NCI-H446 (cell line): ENCODE results near the gene AP2B1.

ENCODE experiments used
- DNase-seq, 2 experiments: peaks; one replicate each; lab custom pipeline; 2025; lab: John Stamatoyannopoulos, UW

The AP2B1 gene

GRCh38 chr17:35729405-35729833, 142.3 kb downstream of the AP2B1 start:
- no peak for DNase-seq

DNA sequence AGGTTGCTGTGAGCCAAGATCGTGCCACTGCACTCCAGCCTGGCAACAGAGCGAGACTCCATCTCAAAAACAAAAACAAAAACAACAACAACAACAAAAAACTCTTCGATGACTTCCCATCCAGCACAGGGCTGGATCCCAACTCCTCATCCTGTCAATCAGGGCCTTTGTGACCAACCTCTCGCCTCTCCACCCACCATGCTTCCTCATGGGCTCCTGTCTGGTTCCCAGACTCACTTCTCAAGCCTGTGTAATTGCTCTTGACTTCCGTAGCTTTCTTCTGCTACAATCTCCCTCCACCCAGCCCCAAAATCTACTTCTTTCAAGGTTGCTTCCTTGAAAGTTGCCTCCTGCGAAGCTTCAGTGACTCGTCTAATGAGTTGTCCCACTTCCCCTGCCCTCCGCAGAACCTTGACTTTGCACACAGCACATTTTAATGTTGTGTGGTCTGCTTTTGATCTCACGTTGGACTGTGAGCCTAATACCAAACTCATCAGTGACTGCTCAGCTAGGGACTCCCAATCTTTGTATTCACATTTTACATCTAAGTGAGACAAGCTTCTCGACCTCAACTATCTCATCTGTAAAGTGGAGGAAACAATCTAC, 143.4 kb downstream of the AP2B1 start:
- no peak for DNase-seq

- DNase-seq, result peak in 1 of 2 experiments; percentile 47
Observed at GRCh38 chr17:35731239-35731916, 144.3 kb downstream of the AP2B1 start, which contains the start of gene RASL10B. Gene RASL10B (plus strand): TSS chr17:35731639. CDS start chr17:35735185, 3,546 bp downstream.

DNA sequence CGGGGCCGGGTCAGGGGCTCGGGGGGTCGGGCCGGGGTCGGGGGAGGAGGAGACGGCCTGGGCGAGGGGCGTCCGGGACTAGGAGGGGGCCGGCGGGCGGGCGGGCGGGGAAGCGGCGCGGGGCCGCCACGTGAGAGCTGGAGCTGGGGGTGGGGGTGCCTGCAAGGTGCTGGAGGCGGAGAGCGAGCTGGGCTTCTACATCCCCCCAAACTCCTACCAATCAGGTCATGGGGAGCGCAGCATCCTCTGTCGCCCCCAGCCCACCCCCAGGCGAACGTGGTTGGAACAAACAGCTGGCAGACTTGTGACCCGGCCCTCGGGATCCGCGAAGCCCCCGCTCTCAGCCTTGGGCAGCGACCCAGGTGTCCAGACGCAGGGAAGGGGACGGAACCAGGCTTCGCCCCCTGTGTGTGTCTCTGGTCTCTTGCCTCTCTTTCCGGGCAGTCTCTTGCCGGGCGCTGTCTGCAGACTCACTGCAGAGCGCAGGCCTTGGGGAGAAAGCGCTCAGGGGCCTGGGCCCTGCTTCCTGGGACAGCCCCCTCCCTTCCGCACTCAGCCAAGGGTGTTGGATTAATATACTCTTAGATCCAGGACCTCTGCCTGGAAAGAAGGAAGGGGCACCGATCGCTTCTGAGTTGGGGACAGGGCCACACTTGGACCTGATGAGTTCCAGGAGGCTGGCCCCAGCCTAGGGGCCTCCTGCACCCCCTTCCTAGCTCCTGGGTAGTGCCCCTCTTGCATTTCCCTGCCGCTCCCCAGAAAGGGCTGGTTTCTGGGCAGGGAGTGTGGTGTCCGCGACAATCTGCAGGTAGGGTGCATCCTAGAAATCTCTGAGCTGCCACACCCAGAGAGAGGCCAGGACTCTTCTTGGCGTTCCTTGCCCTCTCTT, 145.0 kb downstream of the AP2B1 start:
- no peak for DNase-seq

DNA sequence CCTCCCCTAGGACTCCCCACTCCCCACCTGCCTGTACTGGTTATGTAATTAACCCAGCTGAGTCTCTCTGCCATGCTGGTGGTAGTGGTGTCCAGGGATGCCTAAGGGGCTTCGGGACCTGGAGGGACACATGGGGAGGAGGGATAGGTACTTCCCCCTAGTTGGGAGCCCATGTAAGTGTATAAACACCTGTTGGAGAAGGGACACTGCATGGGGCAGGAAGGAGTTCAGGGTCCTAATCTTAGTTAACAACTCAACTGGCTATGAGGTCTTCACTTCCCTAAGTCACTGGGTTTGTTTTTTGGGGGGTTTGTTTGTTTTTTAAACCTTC, 145.6 kb downstream of the AP2B1 start:
- DNase-seq, result no peak

DNA sequence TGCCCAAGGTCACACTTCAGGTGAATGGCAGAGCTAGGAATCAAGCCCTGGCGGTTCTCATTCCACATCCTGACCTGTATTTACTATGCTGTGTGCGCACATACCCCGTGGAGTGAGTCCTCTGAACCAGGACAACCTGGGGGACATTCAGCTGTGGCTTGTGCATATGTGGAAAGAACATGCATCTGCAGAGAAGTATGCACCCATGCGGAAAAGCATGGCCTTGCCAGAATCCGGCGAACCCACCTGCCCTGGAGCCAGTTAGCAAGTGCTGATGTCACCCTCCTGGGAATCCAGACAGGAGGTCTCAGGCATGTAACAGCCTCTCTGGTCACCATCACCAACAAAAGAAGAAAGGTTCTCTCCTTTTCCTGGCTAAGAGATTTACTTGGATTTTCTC, 146.2 kb downstream of the AP2B1 start:
- no peak for DNase-seq

DNA sequence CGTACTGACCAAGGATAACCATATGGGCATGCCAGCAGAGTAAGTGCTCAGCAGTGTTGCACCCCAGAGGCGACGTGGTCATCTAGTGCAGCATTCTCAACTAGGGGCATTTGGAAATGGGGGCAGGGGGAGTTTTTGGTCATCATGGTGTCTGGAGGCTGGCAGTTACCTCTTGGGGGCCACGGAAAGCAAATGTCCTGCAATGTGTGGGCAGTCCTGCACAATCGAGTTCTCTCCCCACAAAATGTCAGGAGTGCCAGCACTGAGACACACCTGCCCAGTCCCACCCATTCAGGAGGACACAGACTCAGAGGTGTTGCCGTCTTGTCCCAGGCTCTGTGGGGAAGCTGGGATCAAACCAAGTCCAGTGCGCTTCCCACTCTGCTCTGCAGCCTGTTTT, 147.3 kb downstream of the AP2B1 start:
- DNase-seq, result no peak

DNA sequence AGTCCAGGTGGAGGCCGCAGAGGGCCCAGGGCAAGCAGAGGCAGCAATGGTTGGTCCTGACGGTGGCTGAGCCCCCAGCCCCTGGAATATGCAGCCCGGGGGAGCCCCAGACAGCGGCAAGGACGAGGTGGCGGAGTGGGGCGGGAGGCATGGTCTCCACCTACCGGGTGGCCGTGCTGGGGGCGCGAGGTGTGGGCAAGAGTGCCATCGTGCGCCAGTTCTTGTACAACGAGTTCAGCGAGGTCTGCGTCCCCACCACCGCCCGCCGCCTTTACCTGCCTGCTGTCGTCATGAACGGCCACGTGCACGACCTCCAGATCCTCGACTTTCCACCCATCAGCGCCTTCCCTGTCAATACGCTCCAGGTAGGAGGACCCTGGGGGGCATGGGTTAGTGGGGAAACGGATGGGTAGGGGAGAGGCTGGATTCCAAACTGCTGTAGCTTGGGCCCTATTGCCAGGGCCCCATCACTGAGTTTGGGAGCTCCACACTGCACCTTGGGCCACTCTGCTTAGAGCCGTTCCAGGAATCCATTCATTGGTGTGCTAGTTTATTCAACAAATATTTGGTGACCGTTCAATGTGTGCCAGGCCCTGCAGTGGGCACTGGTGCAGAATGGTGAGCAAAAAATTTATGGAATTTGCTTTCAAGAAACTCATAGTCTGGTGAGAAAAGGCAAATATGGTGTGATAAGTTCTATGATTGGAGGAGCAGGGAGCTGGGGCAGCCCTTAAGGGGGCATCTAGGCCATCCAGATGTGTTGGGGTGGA, 148.1 kb downstream of the AP2B1 start:
- no peak for DNase-seq

DNA sequence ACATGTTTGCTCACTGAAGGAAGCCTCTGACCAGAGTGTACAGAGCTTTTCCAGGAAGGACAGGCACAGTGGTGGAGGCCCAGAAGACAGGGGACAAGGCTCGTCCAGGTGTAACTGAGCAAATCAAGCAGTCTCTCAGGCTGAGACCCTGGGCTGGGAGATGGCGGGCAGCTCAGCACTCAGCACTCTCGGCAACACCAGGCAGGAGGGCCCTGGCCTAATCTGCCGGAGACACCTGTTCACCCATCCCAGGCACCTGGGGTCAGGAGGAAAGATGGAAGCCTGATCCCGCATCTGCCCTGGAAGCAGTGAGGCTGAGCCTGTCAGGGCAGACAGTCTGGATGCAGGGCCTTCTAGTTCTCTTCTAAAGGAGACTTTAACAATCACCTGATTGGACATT, 149.1 kb downstream of the AP2B1 start:
- DNase-seq, result no peak

GRCh38 chr17:35738519-35739133, 151.5 kb downstream of the AP2B1 start:
- DNase-seq, result no peak

- DNase-seq, result no peak
Observed at GRCh38 chr17:35740216-35740615, 153.1 kb downstream of the AP2B1 start.

GRCh38 chr17:35740997-35741931, 154.1 kb downstream of the AP2B1 start:
- no peak for DNase-seq

GRCh38 chr17:35742496-35742895, 155.4 kb downstream of the AP2B1 start:
- DNase-seq, result no peak

GRCh38 chr17:35742896-35743477, 155.9 kb downstream of the AP2B1 start:
- no peak for DNase-seq

DNA sequence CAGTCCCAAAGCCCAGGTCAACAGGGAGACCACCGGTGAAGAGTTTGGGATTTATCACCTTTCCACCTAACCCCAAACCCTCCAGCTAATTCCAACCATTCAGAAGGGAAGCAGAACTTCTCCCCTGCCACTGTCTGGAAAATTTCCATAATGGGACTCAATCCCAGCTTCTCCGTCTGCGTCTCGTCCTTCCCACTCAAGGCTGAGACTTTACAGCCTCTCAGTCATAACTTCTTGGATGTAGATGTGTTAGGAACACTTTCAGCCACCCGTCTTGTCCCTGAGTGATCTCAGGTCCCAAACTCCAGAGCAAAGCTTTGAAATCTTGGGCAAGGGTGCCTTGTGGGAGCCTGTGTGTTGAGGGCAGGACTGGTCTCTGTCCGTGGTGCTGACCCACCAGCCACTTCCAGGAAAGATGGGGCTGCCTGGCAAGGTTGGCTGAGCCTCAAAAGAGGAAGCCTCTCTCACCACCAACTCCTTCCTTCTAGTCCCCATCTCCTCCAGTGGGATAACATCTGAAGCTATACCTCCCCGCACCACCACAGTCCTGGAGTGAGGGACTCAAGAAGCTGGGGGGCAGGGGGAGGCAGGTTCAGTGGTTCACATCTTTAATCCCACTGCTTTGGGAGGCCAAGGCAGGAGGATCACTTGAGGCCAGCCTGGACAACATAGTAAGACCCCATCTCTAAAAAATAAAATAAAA, 156.7 kb downstream of the AP2B1 start:
- no peak for DNase-seq

DNA sequence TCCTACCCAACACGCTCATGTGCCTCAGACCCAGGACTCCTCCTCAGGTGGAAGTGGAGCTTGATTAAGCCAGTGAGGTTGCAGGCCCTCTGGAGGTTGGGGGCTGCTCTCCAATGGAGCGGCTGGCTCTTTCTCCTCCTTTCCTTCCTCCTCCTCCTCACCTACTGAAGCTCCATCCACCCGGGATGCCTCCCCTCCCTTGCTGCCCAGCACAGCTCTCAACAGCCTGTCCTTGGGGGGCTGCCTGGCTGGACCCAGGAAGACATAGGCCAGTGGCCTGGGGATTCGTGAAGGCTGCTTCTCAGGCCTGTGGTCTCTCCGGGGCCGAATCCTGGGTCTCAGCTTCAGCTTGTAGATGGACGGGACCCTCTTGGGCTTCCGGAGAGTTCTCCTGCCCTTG, 157.7 kb downstream of the AP2B1 start:
- no peak for DNase-seq

GRCh38 chr17:35745246-35745645, 158.1 kb downstream of the AP2B1 start:
- DNase-seq, result no peak

- no peak for DNase-seq
Observed at GRCh38 chr17:35745749-35746320, 158.7 kb downstream of the AP2B1 start.

GRCh38 chr17:35747540-35748017, 160.5 kb downstream of the AP2B1 start:
- DNase-seq, result peak; percentile 50 to 85
